ENCODE data around the gene PSMA5.

PSMA5 gene

DNA sequence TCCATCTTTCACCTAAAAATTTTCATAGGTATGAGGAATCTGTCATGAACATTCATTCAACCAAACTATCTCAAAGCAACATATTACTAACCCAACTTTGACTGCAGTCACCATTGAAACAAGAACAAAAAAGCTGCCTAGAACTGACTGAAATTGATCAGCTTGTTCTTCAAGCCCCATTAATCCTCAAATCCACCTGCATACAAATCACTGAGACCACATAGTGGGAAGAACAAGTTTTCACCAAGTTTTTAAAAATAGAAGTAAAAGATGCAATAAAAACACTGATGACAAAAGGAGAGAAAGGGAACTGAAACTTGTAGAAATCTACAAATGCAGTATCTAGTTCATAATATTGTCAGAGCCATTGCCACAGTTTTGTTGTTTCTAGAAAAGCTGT lies 34.6 kb downstream of the PSMA5 start:
- H3K9me2 ChIP-seq (replicated peaks; ENCODE audit: control insufficient read depth, low read length), result no peaks in the 10 kb centered on the region
- H4K20me1 ChIP-seq (ENCODE audit: control insufficient read depth, insufficient read depth, low read depth, low read length), result no peaks in the 10 kb centered on the region
- peak overlapping the region; percentile 80 for H3K4me2 ChIP-seq (ENCODE audit: low read length)
- H3F3A ChIP-seq (ENCODE audit: control insufficient read depth, insufficient read depth), result peaks cover 10% of the 10 kb centered on the region; the same call in 1 of the 2 replicates
- H3K4me1 ChIP-seq (ENCODE audit: control insufficient read depth, low read length), result peaks cover 59% of the 10 kb centered on the region
- TF ChIP-seq EZH2phosphoT487 (IDR thresholded peaks at IDR 0.05; ENCODE audit: borderline replicate concordance, low read length) (no peak), CTCF (IDR thresholded peaks at IDR 0.05; ENCODE audit: low read depth, low read length, poor library complexity, severe bottlenecking) (no peak)
- H3K79me2 ChIP-seq (ENCODE audit: control insufficient read depth, low read length), result peaks cover 64% of the 10 kb centered on the region
- no peaks in the 10 kb centered on the region for H3K27me3 ChIP-seq (ENCODE audit: control insufficient read depth, low read length)
- no peaks in the 10 kb centered on the region for H3K36me3 ChIP-seq (ENCODE audit: control insufficient read depth, low read length)
- H3K4me3 ChIP-seq (ENCODE audit: low read length), result peak overlapping the region; percentile 53
- no peaks in the 10 kb centered on the region for H3K9me3 ChIP-seq (ENCODE audit: control insufficient read depth, insufficient read depth, low read length)
- H3K27ac ChIP-seq (ENCODE audit: low read depth, low read length), result peak overlapping the region; percentile 57

DNA sequence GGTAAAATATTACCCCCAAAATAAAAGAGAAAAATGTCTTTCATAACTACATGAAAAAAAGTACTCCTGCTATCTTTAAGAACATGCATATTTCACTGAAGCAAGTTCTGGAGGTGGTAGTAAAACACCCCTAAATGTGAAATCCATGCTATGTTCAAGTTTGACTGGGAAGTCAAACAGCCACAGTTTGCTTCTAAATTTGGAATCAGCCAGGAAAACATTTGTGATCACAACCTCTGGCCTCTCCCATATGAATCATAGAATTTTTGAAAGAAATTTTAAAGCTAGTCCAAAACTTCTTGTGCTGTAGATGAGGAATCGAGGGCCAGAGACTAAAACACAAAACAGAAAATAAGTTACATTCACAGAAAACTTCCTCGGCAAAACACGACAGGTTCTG lies 35.1 kb downstream of the PSMA5 start:
- Histone ChIP-seq H3K79me2 (ENCODE audit: control insufficient read depth, low read length) (peaks cover 61% of the 10 kb centered on the region), H4K20me1 (ENCODE audit: control insufficient read depth, insufficient read depth, low read depth, low read length) (no peaks in the 10 kb centered on the region), H3K36me3 (ENCODE audit: control insufficient read depth, low read length) (no peaks in the 10 kb centered on the region), H3K27ac (ENCODE audit: low read depth, low read length) (peak overlapping the region; percentile 57), H3K9me2 (replicated peaks; ENCODE audit: control insufficient read depth, low read length) (no peaks in the 10 kb centered on the region), H3K9me3 (ENCODE audit: control insufficient read depth, insufficient read depth, low read length) (no peaks in the 10 kb centered on the region), H3K27me3 (ENCODE audit: control insufficient read depth, low read length) (no peaks in the 10 kb centered on the region), H3K4me3 (ENCODE audit: low read length) (peak overlapping the region; percentile 53), H3F3A (ENCODE audit: control insufficient read depth, insufficient read depth) (peaks cover 10% of the 10 kb centered on the region; the same call in 1 of the 2 replicates), H3K4me2 (ENCODE audit: low read length) (peak overlapping the region; percentile 80), H3K4me1 (ENCODE audit: control insufficient read depth, low read length) (peaks cover 59% of the 10 kb centered on the region)
- no peak for TF ChIP-seq EZH2phosphoT487 (IDR thresholded peaks at IDR 0.05; ENCODE audit: borderline replicate concordance, low read length)
- TF ChIP-seq CTCF (IDR thresholded peaks at IDR 0.05; ENCODE audit: low read depth, low read length, poor library complexity, severe bottlenecking), result no peak

GRCh38 chr1:109389638-109390341 lies 36.5 kb downstream of the PSMA5 start:
- Histone ChIP-seq H3F3A (ENCODE audit: control insufficient read depth, insufficient read depth) (peaks cover 10% of the 10 kb centered on the region; the same call in 1 of the 2 replicates), H3K27ac (ENCODE audit: low read depth, low read length) (no peak overlapping the region), H3K27me3 (ENCODE audit: control insufficient read depth, low read length) (no peaks in the 10 kb centered on the region), H3K36me3 (ENCODE audit: control insufficient read depth, low read length) (no peaks in the 10 kb centered on the region), H3K4me2 (ENCODE audit: low read length) (no peak overlapping the region), H3K4me3 (ENCODE audit: low read length) (no peak overlapping the region), H3K79me2 (ENCODE audit: control insufficient read depth, low read length) (peaks cover 55% of the 10 kb centered on the region), H3K4me1 (ENCODE audit: control insufficient read depth, low read length) (peaks cover 52% of the 10 kb centered on the region), H3K9me3 (ENCODE audit: control insufficient read depth, insufficient read depth, low read length) (no peaks in the 10 kb centered on the region), H4K20me1 (ENCODE audit: control insufficient read depth, insufficient read depth, low read depth, low read length) (no peaks in the 10 kb centered on the region), H3K9me2 (replicated peaks; ENCODE audit: control insufficient read depth, low read length) (no peaks in the 10 kb centered on the region)
- TF ChIP-seq EZH2phosphoT487 (IDR thresholded peaks at IDR 0.05; ENCODE audit: borderline replicate concordance, low read length), result no peak
- no peak for TF ChIP-seq CTCF (IDR thresholded peaks at IDR 0.05; ENCODE audit: low read depth, low read length, poor library complexity, severe bottlenecking)
